ENCODE measurements around the gene FBLL1. TPM values are rescaled to one million over a fixed set of nuclear protein-coding genes. Genes with fewer than 3 reads are reported as not detected.

The FBLL1 gene
- total and polyA plus RNA-seq, 2 of the 8 experiments (the other 6 are each of a cell fraction or from before 2014, with no cell fraction given): 8.3 to 30.9 TPM

DNA sequence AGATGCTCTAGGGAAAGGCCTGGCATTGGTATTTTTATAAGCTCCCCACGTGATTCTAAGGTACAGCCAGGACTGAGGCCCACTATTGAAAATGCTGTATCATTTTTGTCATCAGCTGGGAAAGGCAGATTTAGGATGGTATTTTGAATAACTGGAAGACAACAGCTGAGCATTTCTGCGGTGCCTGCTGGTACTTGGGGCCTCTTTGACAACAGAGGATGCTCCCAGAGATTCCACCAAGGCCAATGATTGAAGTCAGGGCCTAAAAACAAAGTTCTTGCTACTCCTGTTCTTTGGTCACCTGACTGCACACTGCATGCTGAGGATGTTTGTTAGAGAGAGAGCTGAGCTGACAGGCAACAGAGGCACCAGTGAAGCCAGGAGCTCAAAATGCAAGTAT, 8.1 kb downstream of the FBLL1 start (continued):
- TF ChIP-seq KDM5A (IDR thresholded peaks at IDR 0.05; ENCODE audit: low read length) (no peak), SIRT6 (IDR thresholded peaks at IDR 0.05; ENCODE audit: low read length) (no peak), POU5F1 (IDR thresholded peaks at IDR 0.05; ENCODE audit: low read depth, low read length) (no peak), CBX5 (IDR thresholded peaks at IDR 0.05; ENCODE audit: low read depth, low read length) (no peak), RXRA (IDR thresholded peaks at IDR 0.05; ENCODE audit: insufficient read depth, low read depth, low read length) (no peak), NANOG (IDR thresholded peaks at IDR 0.05; ENCODE audit: insufficient read depth, low read depth, low read length, poor library complexity, severe bottlenecking) (no peak), TAF1 (IDR thresholded peaks at IDR 0.05; ENCODE audit: low read depth, low read length) (no peak)
